Medulla oblongata (tissue), 1 donor: Measurements from ENCODE around the gene EPB41L5.
"Not testable (repeated sequence)": the region's sequence is repeated elsewhere in the genome, so short reads cannot be mapped to it uniquely, and the experiment has no call there.

ENCODE experiments used
- DNase-seq: peaks from one replicate; pipeline ENCODE4 v3.0.0-alpha.2; 2015; ENCODE audit errors: extremely low spot score

EPB41L5 gene

GRCh38 chr2:120100627-120101026 lies 87.8 kb downstream of the EPB41L5 start:
- no peak for DNase-seq

GRCh38 chr2:120103723-120104467 lies 91.0 kb downstream of the EPB41L5 start:
- DNase-seq = no peak

- no peak for DNase-seq
Observed at GRCh38 chr2:120104772-120105171, 91.9 kb downstream of the EPB41L5 start.

GRCh38 chr2:120105360-120105759 lies 92.5 kb downstream of the EPB41L5 start:
- DNase-seq = no peak

GRCh38 chr2:120108049-120108448 lies 95.2 kb downstream of the EPB41L5 start:
- DNase-seq = peak; percentile 14

GRCh38 chr2:120108749-120109148 lies 95.9 kb downstream of the EPB41L5 start:
- no peak for DNase-seq

- peak; percentile 59 for DNase-seq
Observed at GRCh38 chr2:120109186-120110061, 96.5 kb downstream of the EPB41L5 start.

- DNase-seq = no peak
Observed at GRCh38 chr2:120110062-120110362, 97.1 kb downstream of the EPB41L5 start.

GRCh38 chr2:120110507-120110906 lies 97.6 kb downstream of the EPB41L5 start:
- no peak for DNase-seq

GRCh38 chr2:120111193-120111592 lies 98.3 kb downstream of the EPB41L5 start:
- peak; percentile 6 for DNase-seq

GRCh38 chr2:120118018-120118417 lies 105.1 kb downstream of the EPB41L5 start:
- no peak for DNase-seq

GRCh38 chr2:120118471-120118870 lies 105.6 kb downstream of the EPB41L5 start:
- no peak for DNase-seq

- DNase-seq = not testable (repeated sequence)
Observed at GRCh38 chr2:120121337-120121736, 108.5 kb downstream of the EPB41L5 start.

- no peak for DNase-seq
Observed at GRCh38 chr2:120123090-120123489, 110.2 kb downstream of the EPB41L5 start.

- DNase-seq = no peak
Observed at GRCh38 chr2:120125195-120125594, 112.3 kb downstream of the EPB41L5 start.

- no peak for DNase-seq
Observed at GRCh38 chr2:120128216-120128615, 115.3 kb downstream of the EPB41L5 start.

- no peak for DNase-seq
Observed at GRCh38 chr2:120132190-120132589, 119.3 kb downstream of the EPB41L5 start.

GRCh38 chr2:120132691-120133090 lies 119.8 kb downstream of the EPB41L5 start:
- DNase-seq = no peak

GRCh38 chr2:120133572-120134244 lies 120.8 kb downstream of the EPB41L5 start:
- no peak for DNase-seq

GRCh38 chr2:120134263-120134662 lies 121.4 kb downstream of the EPB41L5 start:
- DNase-seq = no peak

- not testable (repeated sequence) for DNase-seq
Observed at GRCh38 chr2:120135013-120135412, 122.1 kb downstream of the EPB41L5 start.

GRCh38 chr2:120140866-120141265 lies 128.0 kb downstream of the EPB41L5 start:
- no peak for DNase-seq
